ENCODE measurements around the gene GPSM1. TPM values are rescaled to one million over a fixed set of nuclear protein-coding genes. Genes with fewer than 3 reads are reported as not detected.

GPSM1 gene
- total and polyA plus RNA-seq, 9 of the 15 experiments (the other 6 are each of a cell fraction or from before 2014, with no cell fraction given), result 0.04 to 14.2 (median 3.1) TPM

DNA sequence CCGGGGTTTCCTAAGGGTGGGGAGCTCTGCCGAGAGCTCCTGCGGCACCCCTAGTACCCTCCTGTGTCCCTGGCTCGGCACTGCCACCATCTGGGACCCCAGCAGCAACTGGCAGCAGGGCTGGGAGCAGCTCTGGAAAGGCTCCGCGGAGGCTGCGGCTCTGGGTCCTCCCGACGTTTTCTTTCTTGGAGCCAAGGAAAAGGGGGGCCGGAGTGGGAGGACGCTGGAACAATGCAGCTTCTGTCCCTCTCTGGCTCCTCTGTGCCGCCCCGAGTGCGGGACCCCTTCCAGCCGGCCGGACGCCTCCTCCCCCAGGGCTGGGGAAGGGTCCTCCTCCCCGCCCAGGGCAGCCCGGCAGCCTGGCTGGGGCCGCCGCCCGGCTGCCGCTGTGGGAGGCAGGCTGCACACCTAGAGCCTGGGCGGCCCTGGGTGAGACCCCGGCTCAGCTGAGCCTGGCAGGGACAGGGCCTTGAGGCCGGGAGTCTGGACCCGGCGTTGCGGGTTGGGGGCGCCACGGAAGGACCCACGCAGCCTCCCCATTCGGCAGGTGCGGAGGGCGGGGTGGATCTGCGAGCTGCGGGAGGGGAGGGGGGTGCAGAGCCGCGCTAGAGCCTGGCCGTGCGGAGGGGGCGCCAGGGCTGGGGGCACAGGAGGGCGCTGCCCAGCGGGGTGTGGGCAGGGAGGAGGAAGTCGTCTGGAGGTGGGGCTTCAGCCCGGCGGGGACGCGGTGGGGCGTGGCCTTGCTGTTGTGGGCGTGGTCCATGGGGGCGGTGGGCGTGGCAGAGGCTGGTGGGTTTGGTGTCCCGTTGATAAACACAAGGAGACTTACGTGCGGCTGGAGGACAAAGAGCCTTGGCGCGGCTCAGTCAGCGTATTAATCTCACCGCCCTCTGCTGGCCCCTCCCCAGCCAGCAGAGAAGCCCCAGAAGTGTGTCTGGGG is 15.1 kb downstream of the GPSM1 start (continued):
- TF ChIP-seq, protein P1, sequence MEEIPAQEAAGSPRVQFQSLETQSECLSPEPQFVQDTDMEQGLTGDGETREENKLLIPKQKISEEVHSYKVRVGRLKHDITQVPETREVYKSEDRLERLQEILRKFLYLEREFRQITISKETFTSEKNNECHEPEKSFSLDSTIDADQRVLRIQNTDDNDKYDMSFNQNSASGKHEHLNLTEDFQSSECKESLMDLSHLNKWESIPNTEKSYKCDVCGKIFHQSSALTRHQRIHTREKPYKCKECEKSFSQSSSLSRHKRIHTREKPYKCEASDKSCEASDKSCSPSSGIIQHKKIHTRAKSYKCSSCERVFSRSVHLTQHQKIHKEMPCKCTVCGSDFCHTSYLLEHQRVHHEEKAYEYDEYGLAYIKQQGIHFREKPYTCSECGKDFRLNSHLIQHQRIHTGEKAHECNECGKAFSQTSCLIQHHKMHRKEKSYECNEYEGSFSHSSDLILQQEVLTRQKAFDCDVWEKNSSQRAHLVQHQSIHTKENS (CRISPR knock-in tag; IDR thresholded peaks at IDR 0.05), result no peak
- no peak for TF ChIP-seq BCOR (IDR thresholded peaks at IDR 0.05)
- no peak for TF ChIP-seq NRF1 (conservative IDR thresholded peaks at IDR 0.05 in 1 of 2, IDR thresholded peaks at IDR 0.05 in 1 of 2)
- TF ChIP-seq, protein P2, sequence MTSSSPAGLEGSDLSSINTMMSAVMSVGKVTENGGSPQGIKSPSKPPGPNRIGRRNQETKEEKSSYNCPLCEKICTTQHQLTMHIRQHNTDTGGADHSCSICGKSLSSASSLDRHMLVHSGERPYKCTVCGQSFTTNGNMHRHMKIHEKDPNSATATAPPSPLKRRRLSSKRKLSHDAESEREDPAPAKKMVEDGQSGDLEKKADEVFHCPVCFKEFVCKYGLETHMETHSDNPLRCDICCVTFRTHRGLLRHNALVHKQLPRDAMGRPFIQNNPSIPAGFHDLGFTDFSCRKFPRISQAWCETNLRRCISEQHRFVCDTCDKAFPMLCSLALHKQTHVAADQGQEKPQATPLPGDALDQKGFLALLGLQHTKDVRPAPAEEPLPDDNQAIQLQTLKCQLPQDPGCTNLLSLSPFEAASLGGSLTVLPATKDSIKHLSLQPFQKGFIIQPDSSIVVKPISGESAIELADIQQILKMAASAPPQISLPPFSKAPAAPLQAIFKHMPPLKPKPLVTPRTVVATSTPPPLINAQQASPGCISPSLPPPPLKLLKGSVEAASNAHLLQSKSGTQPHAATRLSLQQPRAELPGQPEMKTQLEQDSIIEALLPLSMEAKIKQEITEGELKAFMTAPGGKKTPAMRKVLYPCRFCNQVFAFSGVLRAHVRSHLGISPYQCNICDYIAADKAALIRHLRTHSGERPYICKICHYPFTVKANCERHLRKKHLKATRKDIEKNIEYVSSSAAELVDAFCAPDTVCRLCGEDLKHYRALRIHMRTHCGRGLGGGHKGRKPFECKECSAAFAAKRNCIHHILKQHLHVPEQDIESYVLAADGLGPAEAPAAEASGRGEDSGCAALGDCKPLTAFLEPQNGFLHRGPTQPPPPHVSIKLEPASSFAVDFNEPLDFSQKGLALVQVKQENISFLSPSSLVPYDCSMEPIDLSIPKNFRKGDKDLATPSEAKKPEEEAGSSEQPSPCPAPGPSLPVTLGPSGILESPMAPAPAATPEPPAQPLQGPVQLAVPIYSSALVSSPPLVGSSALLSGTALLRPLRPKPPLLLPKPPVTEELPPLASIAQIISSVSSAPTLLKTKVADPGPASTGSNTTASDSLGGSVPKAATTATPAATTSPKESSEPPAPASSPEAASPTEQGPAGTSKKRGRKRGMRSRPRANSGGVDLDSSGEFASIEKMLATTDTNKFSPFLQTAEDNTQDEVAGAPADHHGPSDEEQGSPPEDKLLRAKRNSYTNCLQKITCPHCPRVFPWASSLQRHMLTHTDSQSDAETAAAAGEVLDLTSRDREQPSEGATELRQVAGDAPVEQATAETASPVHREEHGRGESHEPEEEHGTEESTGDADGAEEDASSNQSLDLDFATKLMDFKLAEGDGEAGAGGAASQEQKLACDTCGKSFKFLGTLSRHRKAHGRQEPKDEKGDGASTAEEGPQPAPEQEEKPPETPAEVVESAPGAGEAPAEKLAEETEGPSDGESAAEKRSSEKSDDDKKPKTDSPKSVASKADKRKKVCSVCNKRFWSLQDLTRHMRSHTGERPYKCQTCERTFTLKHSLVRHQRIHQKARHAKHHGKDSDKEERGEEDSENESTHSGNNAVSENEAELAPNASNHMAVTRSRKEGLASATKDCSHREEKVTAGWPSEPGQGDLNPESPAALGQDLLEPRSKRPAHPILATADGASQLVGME (CRISPR knock-in tag; IDR thresholded peaks at IDR 0.05), result no peak
- TF ChIP-seq MYNN (IDR thresholded peaks at IDR 0.05), result peak; percentile 74; the same call in 1 of the 2 replicates
- TF ChIP-seq MYNN (CRISPR knock-in tag; IDR thresholded peaks at IDR 0.05), result no peak
- no peak for TF ChIP-seq ZNF3 (CRISPR knock-in tag; IDR thresholded peaks at IDR 0.05)
- TF ChIP-seq ZNF24 (IDR thresholded peaks at IDR 0.05), result no peak
- no peak for TF ChIP-seq STAT5A (IDR thresholded peaks at IDR 0.05; ENCODE audit: borderline replicate concordance, low read length)
- no peak for TF ChIP-seq ZFP36 (IDR thresholded peaks at IDR 0.05; ENCODE audit: low read depth, low read length, partially characterized antibody)
- no peak for TF ChIP-seq NONO (IDR thresholded peaks at IDR 0.05; ENCODE audit: low read depth in 2 of 2, low read length in 1 of 2)
- TF ChIP-seq ZNF780A (CRISPR knock-in tag; IDR thresholded peaks at IDR 0.05), result no peak
- TF ChIP-seq, protein P3, sequence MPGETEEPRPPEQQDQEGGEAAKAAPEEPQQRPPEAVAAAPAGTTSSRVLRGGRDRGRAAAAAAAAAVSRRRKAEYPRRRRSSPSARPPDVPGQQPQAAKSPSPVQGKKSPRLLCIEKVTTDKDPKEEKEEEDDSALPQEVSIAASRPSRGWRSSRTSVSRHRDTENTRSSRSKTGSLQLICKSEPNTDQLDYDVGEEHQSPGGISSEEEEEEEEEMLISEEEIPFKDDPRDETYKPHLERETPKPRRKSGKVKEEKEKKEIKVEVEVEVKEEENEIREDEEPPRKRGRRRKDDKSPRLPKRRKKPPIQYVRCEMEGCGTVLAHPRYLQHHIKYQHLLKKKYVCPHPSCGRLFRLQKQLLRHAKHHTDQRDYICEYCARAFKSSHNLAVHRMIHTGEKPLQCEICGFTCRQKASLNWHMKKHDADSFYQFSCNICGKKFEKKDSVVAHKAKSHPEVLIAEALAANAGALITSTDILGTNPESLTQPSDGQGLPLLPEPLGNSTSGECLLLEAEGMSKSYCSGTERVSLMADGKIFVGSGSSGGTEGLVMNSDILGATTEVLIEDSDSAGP (CRISPR knock-in tag; IDR thresholded peaks at IDR 0.05), result no peak
- TF ChIP-seq, protein P4, sequence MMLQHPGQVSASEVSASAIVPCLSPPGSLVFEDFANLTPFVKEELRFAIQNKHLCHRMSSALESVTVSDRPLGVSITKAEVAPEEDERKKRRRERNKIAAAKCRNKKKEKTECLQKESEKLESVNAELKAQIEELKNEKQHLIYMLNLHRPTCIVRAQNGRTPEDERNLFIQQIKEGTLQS (IDR thresholded peaks at IDR 0.05), result no peak
- TF ChIP-seq, protein P4 (CRISPR knock-in tag; conservative IDR thresholded peaks at IDR 0.05), result no peak
- TF ChIP-seq ESRRA (IDR thresholded peaks at IDR 0.05; ENCODE audit: borderline replicate concordance, low read depth), result peak; percentile 60; the same call in 1 of the 2 replicates
- TF ChIP-seq, protein P5, sequence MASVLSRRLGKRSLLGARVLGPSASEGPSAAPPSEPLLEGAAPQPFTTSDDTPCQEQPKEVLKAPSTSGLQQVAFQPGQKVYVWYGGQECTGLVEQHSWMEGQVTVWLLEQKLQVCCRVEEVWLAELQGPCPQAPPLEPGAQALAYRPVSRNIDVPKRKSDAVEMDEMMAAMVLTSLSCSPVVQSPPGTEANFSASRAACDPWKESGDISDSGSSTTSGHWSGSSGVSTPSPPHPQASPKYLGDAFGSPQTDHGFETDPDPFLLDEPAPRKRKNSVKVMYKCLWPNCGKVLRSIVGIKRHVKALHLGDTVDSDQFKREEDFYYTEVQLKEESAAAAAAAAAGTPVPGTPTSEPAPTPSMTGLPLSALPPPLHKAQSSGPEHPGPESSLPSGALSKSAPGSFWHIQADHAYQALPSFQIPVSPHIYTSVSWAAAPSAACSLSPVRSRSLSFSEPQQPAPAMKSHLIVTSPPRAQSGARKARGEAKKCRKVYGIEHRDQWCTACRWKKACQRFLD (CRISPR knock-in tag; IDR thresholded peaks at IDR 0.05), result no peak

All from K562 (cell line).